HCT116 (cell line): ENCODE measurements around the gene NFIC. TPM values are rescaled to one million over a fixed set of nuclear protein-coding genes. Genes with fewer than 3 reads are reported as not detected.

Experiments used
- ATAC-seq: fragments of 200-7000 bp; cut with Tn5 transposase; 2 replicates; pipeline ENCODE4 v1.9.1; 2020; ENCODE audit warnings: mild to moderate bottlenecking, moderate library complexity
- BruUV-seq: library from RNA; stranded (reverse); fragments of 400-500 nt; replicated peaks from 2 replicates; lab custom pipeline; 2021; lab: Mats Ljungman, UMichigan
- CTCF ChIA-PET: fragments of 300-600 bp; sonication (Branson Sonifier 250); formaldehyde crosslinking; loops from one replicate; lab custom pipeline; 2021; ENCODE audit warnings: antibody characterized with exemption; lab: Charles Lee
- POLR2A ChIA-PET: fragments of 300-600, 350-600 bp; sonication (Branson Sonifier 250); formaldehyde crosslinking; loops from one replicate; lab custom pipeline; 2021; ENCODE audit warnings: antibody characterized with exemption; lab: Charles Lee
- RAD21 ChIA-PET, 2 experiments: fragments of 300-600 bp; sonication (Branson Sonifier 250); formaldehyde crosslinking; loops; one replicate each; lab custom pipeline; 2023; ENCODE audit warnings: low total read pairs in 2 of 2; ENCODE audit not compliant: uncharacterized antibody in 2 of 2, unreplicated experiment in 2 of 2, low non-redundant PET in 1 of 2; lab: Charles Lee
- DNase-seq: peaks from one replicate; pipeline ENCODE4 v3.0.0-alpha.2; 2010; ENCODE audit warnings: low read depth, low spot score
- H2AFZ ChIP-seq: fragments of 200-600 bp; shearing (Covaris generic), sonication (generic); 2 replicates; pipeline ENCODE4 v1.6.1; 2017; ENCODE audit warnings: low read depth, mixed run types, mixed read lengths, antibody characterized with exemption, low read length; ENCODE audit not compliant: poor library complexity, severe bottlenecking
- H3K27ac ChIP-seq: 2 replicates; pipeline ENCODE4 v1.5.1; 2012; ENCODE audit warnings: low read depth, low read length
- H3K27me3 ChIP-seq: fragments of 200-600 bp; sonication (generic); 2 replicates; pipeline ENCODE4 v1.6.1; 2016; ENCODE audit warnings: mixed run types, low read length, mixed read lengths; ENCODE audit not compliant: insufficient read depth
- H3K36me3 ChIP-seq, 2 experiments: fragments of 200-500 bp in 1 of 2; fragments of 200-600 bp in 1 of 2; sonication (Bioruptor generic) in 1 of 2; sonication (generic) in 1 of 2; 2 replicates each; pipeline versions ENCODE4 v1.5.1 to v1.6.1; 2014 to 2016; ENCODE audit warnings: low read length in 2 of 2, inconsistent platforms in 1 of 2, mixed read lengths in 1 of 2, mixed run types in 1 of 2; ENCODE audit not compliant: insufficient read depth in 2 of 2, control insufficient read depth in 1 of 2
- H3K4me1 ChIP-seq, 2 experiments: fragments of 200-600 bp in 1 of 2; sonication (generic) in 1 of 2; 2 replicates each; pipeline versions ENCODE4 v1.5.1 to v1.6.1; 2012 to 2017; ENCODE audit warnings: low read length in 2 of 2, inconsistent platforms in 1 of 2, mild to moderate bottlenecking in 1 of 2, mixed read lengths in 1 of 2, mixed run types in 1 of 2, moderate library complexity in 1 of 2; ENCODE audit not compliant: insufficient read depth in 2 of 2, control insufficient read depth in 1 of 2
- H3K4me2 ChIP-seq: fragments of 200-600 bp; sonication (generic); 2 replicates; pipeline ENCODE4 v1.6.1; 2017; ENCODE audit warnings: mixed run types, low read length, mixed read lengths
- H3K4me3 ChIP-seq, 2 experiments: fragments of 200-600 bp in 1 of 2; sonication (generic) in 1 of 2; replicated peaks in 1 of 2; 2 replicates each; pipeline ENCODE4 v1.5.1; 2011 to 2016; ENCODE audit warnings: low read length in 2 of 2, control low read depth in 1 of 2, low read depth in 1 of 2, mild to moderate bottlenecking in 1 of 2, mixed read lengths in 1 of 2, mixed run types in 1 of 2
- H3K79me2 ChIP-seq: fragments of 200-600 bp; sonication (generic); 2 replicates; pipeline ENCODE4 v1.6.1; 2017; ENCODE audit warnings: mild to moderate bottlenecking, mixed run types, low read length, moderate library complexity, mixed read lengths; ENCODE audit not compliant: insufficient read depth
- H3K9ac ChIP-seq: fragments of 200-600 bp; sonication (generic); 2 replicates; pipeline ENCODE4 v1.6.1; 2016; ENCODE audit warnings: low read length, mixed read lengths
- H3K9me2 ChIP-seq: fragments of 200-600 bp; sonication (generic), shearing (Covaris generic); 2 replicates; pipeline ENCODE4 v1.6.1; 2017; ENCODE audit warnings: mixed run types, mild to moderate bottlenecking, moderate library complexity; ENCODE audit not compliant: insufficient read depth
- H3K9me3 ChIP-seq, 2 experiments: fragments of 200-500 bp in 1 of 2; fragments of 200-600 bp in 1 of 2; sonication (Bioruptor generic) in 1 of 2; sonication (generic) in 1 of 2; 2 replicates each; pipeline ENCODE4 v1.6.1; 2014 to 2017; ENCODE audit warnings: low read length in 2 of 2, mixed read lengths in 2 of 2, inconsistent platforms in 1 of 2, low read depth in 1 of 2, mild to moderate bottlenecking in 1 of 2, mixed run types in 1 of 2, moderate library complexity in 1 of 2; ENCODE audit not compliant: control insufficient read depth in 1 of 2, insufficient read depth in 1 of 2
- H4K20me1 ChIP-seq: fragments of 200-600 bp; sonication (generic), shearing (Covaris generic); 2 replicates; pipeline ENCODE4 v1.6.1; 2017; ENCODE audit warnings: mixed run types, mild to moderate bottlenecking, moderate library complexity; ENCODE audit not compliant: insufficient read depth
- CTCF ChIP-seq, 3 experiments: fragments of 200-600 bp in 1 of 3; sonication (generic) in 1 of 3; IDR thresholded peaks in 2 of 3; conservative IDR thresholded peaks in 1 of 3; 2 replicates each; pipeline ENCODE4 v1.5.1; 2012 to 2017; ENCODE audit warnings: low read depth in 2 of 3, low read length in 2 of 3, antibody characterized with exemption in 1 of 3, borderline replicate concordance in 1 of 3, control low read depth in 1 of 3, mild to moderate bottlenecking in 1 of 3, mixed read lengths in 1 of 3, mixed run types in 1 of 3, moderate library complexity in 1 of 3; ENCODE audit not compliant: insufficient read depth in 1 of 3
- EGR1 ChIP-seq: IDR thresholded peaks from 2 replicates; pipeline ENCODE4 v1.6.1; 2012; ENCODE audit warnings: low read depth
- RAD21 ChIP-seq: IDR thresholded peaks from 2 replicates; pipeline ENCODE4 v1.6.1; 2012; ENCODE audit warnings: low read depth, mild to moderate bottlenecking
- REST ChIP-seq: IDR thresholded peaks from 2 replicates; pipeline ENCODE4 v1.6.1; 2012; ENCODE audit warnings: low read depth
- SIN3A ChIP-seq: IDR thresholded peaks from 2 replicates; pipeline ENCODE4 v1.6.1; 2012; ENCODE audit warnings: low read depth
- SP1 ChIP-seq: IDR thresholded peaks from 2 replicates; pipeline ENCODE4 v1.6.1; 2012; ENCODE audit warnings: low read depth
- SRF ChIP-seq: IDR thresholded peaks from 2 replicates; pipeline ENCODE4 v1.6.1; 2012; ENCODE audit warnings: low read depth
- YY1 ChIP-seq: IDR thresholded peaks from 2 replicates; pipeline ENCODE4 v1.6.1; 2011; ENCODE audit warnings: low read length, low read depth, moderate library complexity, mild to moderate bottlenecking; ENCODE audit not compliant: insufficient replicate concordance; ENCODE audit errors: extremely low read depth
- ZBTB33 ChIP-seq: IDR thresholded peaks from 2 replicates; pipeline ENCODE4 v1.6.1; 2011; ENCODE audit warnings: mild to moderate bottlenecking, low read length, moderate library complexity; ENCODE audit not compliant: insufficient replicate concordance; ENCODE audit errors: extremely low read depth
- ZNF274 ChIP-seq: fragments of 200-500 bp; sonication (Bioruptor generic); IDR thresholded peaks from 2 replicates; pipeline ENCODE4 v1.6.1; 2014; ENCODE audit warnings: mild to moderate bottlenecking, low read depth, low read length, inconsistent platforms
- intact Hi-C: fragments of 100-400 bp; cut with micrococcal nuclease; formaldehyde crosslinking; loops from 2 replicates; pipeline ENCODE4 v1.10.0; 2022
- total RNA-seq: library from RNA; stranded (reverse); gene quantifications from one replicate; pipeline ENCODE4 v1.2.1, GENCODE V29; 2021; ENCODE audit not compliant: unreplicated experiment

Gene NFIC
- total RNA-seq, 1 experiment from 2014 or later = 116 TPM

GRCh38 chr19:3409346-3410064, 43.1 kb downstream of the NFIC start:
- Histone ChIP-seq H3K36me3 (peaks cover 0 to 6% of the 10 kb centered on the region in 2 experiments; a peak in 2 of 4 replicates), H3K9me3 (no peaks in the 10 kb centered on the region), H3K27ac (no peak overlapping the region; the same call in 1 of the 2 replicates), H3K9ac (no peak overlapping the region), H3K27me3 (no peaks in the 10 kb centered on the region), H3K4me3 (no peak overlapping the region), H3K9me2 (no peaks in the 10 kb centered on the region), H3K4me1 (peaks cover 0 to 3% of the 10 kb centered on the region in 2 experiments; a peak in 1 of 4 replicates), H3K4me2 (no peak overlapping the region), H3K79me2 (peaks cover 87% of the 10 kb centered on the region), H4K20me1 (no peaks in the 10 kb centered on the region), H2AFZ (no peak overlapping the region)
- ChIA-PET RAD21 (no interaction called here), POLR2A (interaction anchor here (0.6 kb wide), 1 partner anchor 13 kb away, joined by 3 read pairs; no protein-coding TSS in a partner anchor), CTCF (no interaction called here)
- TF ChIP-seq ZBTB33 = no peak
- no peak for TF ChIP-seq SP1
- no peak for TF ChIP-seq YY1
- BruUV-seq = no TSS peak
- DNase-seq = no peak
- no peak for ATAC-seq
- intact Hi-C loops = no loop called here

- Histone ChIP-seq H3K4me3 (no peak overlapping the region), H3K27ac (no peak overlapping the region), H3K4me1 (peaks cover 0 to 3% of the 10 kb centered on the region in 2 experiments; a peak in 1 of 4 replicates), H3K9ac (no peak overlapping the region), H3K9me3 (no peaks in the 10 kb centered on the region), H3K27me3 (no peaks in the 10 kb centered on the region), H3K4me2 (no peak overlapping the region), H2AFZ (no peak overlapping the region), H3K79me2 (peaks cover 85% of the 10 kb centered on the region), H3K36me3 (peaks cover 0 to 6% of the 10 kb centered on the region in 2 experiments; a peak in 2 of 4 replicates), H4K20me1 (0 out of 2 replicates have a peak, but pooled peaks cover 5% of the 10 kb centered on the region), H3K9me2 (no peaks in the 10 kb centered on the region)
- no peak for DNase-seq
- ChIA-PET CTCF (interaction anchor here (1.1 kb wide), 1 partner anchor 18 kb away, joined by 3 read pairs; no protein-coding TSS in a partner anchor), RAD21 (no interaction called here), POLR2A (no interaction called here)
- intact Hi-C loops = no loop called here
- BruUV-seq = no TSS peak
- no peak for ATAC-seq
- TF ChIP-seq SIN3A = no peak
- no peak for TF ChIP-seq REST
- TF ChIP-seq RAD21 = no peak
- TF ChIP-seq ZNF274 = no peak
- no peak for TF ChIP-seq SRF
- no peak for TF ChIP-seq EGR1
- no peak for TF ChIP-seq CTCF (IDR thresholded peaks at IDR 0.05 in 2 of 3, conservative IDR thresholded peaks at IDR 0.05 in 1 of 3; ENCODE audit: borderline replicate concordance in 1 of 3, insufficient read depth in 1 of 3, low read depth in 2 of 3, low read length in 2 of 3)
These were observed 45.3 kb downstream of the NFIC start for GRCh38 chr19:3411636-3412035.
